Measurements from ENCODE around the gene JAZF1. TPM values are rescaled to one million over a fixed set of nuclear protein-coding genes. Genes with fewer than 3 reads are reported as not detected.

JAZF1 gene
- total and polyA plus RNA-seq, 11 donors: 10.3 to 46.2 (median 26.8) TPM

DNA sequence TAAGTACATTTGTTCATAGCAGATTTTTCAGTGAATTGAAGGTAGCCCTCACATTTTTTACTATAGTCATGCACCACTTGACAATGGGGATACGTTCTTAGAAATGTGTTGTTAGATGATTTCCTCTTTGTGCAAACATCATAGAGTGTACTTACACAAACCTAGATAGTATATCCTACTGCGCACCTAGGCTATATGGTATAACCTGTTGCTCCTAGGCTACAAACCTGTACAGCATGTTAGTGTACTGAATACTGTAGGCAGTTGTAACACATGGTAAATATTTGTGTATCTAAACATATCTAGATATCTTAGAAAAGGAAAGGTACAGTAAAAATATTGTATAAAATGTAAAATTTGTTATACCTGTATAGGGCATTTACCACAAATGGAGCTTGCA is 399.4 kb downstream of the JAZF1 start:
- no peak for TF ChIP-seq POLR2A (IDR thresholded peaks at IDR 0.05)
- TF ChIP-seq, protein P1, sequence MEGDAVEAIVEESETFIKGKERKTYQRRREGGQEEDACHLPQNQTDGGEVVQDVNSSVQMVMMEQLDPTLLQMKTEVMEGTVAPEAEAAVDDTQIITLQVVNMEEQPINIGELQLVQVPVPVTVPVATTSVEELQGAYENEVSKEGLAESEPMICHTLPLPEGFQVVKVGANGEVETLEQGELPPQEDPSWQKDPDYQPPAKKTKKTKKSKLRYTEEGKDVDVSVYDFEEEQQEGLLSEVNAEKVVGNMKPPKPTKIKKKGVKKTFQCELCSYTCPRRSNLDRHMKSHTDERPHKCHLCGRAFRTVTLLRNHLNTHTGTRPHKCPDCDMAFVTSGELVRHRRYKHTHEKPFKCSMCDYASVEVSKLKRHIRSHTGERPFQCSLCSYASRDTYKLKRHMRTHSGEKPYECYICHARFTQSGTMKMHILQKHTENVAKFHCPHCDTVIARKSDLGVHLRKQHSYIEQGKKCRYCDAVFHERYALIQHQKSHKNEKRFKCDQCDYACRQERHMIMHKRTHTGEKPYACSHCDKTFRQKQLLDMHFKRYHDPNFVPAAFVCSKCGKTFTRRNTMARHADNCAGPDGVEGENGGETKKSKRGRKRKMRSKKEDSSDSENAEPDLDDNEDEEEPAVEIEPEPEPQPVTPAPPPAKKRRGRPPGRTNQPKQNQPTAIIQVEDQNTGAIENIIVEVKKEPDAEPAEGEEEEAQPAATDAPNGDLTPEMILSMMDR (IDR thresholded peaks at IDR 0.05): no peak
- peaks cover 0 to 28% (median 7%) of the 10 kb centered on the region in 12 donors for H3K4me1 ChIP-seq
- WGBS, 4 donors: 93 to 97% (median 95%) methylated on average over 2 of the region's 2 CpGs
- no peak overlapping the region for H3K4me3 ChIP-seq
- H3K36me3 ChIP-seq: peaks cover 0 to 24% (median 14%) of the 10 kb centered on the region in 9 donors
- DNase-seq (no peak), ATAC-seq (no peak)
- intact Hi-C loops (cut with DNase I): loop anchor here in 3 of 10 donors (5.0 to 10.0 kb wide), 2 partner anchors 584 to 586 kb away; no protein-coding TSS in a partner anchor
- no peaks in the 10 kb centered on the region for H3K9me3 ChIP-seq
- H3K27me3 ChIP-seq: no peaks in the 10 kb centered on the region
- no peak overlapping the region for H3K27ac ChIP-seq

Other genes with a start within 250 kb of the JAZF1 start
- 10 to 100 TPM in 5 of 9 donors, 1 to 10 TPM in 4; 7.6 to 38.7 (median 15.4) TPM for gene CREB5, start 231.7 kb upstream of the JAZF1 start, total RNA-seq
- gene CREB5, start 231.7 kb upstream of the JAZF1 start, polyA plus RNA-seq: 10 to 100 TPM; 12.3 to 15.2 TPM